Activated T-cell treated with anti-CD3 and anti-CD28 coated beads, Interleukin-2, amount 50 U/mL, for 1 hour (primary cell): ENCODE results near the gene LAMA3.
"Not testable (repeated sequence)": the region's sequence is repeated elsewhere in the genome, so short reads cannot be mapped to it uniquely, and the experiment has no call there.

Source experiments
- DNase-seq: peaks from one replicate; pipeline ENCODE4 v3.0.0-alpha.2; 2020

Gene LAMA3

GRCh38 chr18:23710068-23710527, 20.8 kb downstream of the LAMA3 start:
- no peak for DNase-seq

- no peak for DNase-seq
These were observed 21.7 kb downstream of the LAMA3 start for GRCh38 chr18:23710946-23711345.

GRCh38 chr18:23711426-23711825, 22.2 kb downstream of the LAMA3 start:
- no peak for DNase-seq

GRCh38 chr18:23712445-23712844, 23.2 kb downstream of the LAMA3 start:
- DNase-seq: no peak

- DNase-seq: no peak
These were observed 25.3 kb downstream of the LAMA3 start for GRCh38 chr18:23714576-23714975.

GRCh38 chr18:23716079-23716478, 26.8 kb downstream of the LAMA3 start:
- DNase-seq: not testable (repeated sequence)

- no peak for DNase-seq
These were observed 27.3 kb downstream of the LAMA3 start for GRCh38 chr18:23716516-23716915.

- no peak for DNase-seq
These were observed 27.7 kb downstream of the LAMA3 start for GRCh38 chr18:23716966-23717365.

- no peak for DNase-seq
These were observed 29.0 kb downstream of the LAMA3 start for GRCh38 chr18:23718243-23718720.

GRCh38 chr18:23718731-23719130, 29.5 kb downstream of the LAMA3 start:
- DNase-seq: no peak

- DNase-seq: no peak
These were observed 30.5 kb downstream of the LAMA3 start for GRCh38 chr18:23719634-23720201.

- no peak for DNase-seq
These were observed 32.6 kb downstream of the LAMA3 start for GRCh38 chr18:23721696-23722480.

- no peak for DNase-seq
These were observed 33.4 kb downstream of the LAMA3 start for GRCh38 chr18:23722646-23723045.

GRCh38 chr18:23723121-23723520, 33.9 kb downstream of the LAMA3 start:
- no peak for DNase-seq

- DNase-seq: no peak
These were observed 35.4 kb downstream of the LAMA3 start for GRCh38 chr18:23724681-23725080.

- no peak for DNase-seq
These were observed 36.1 kb downstream of the LAMA3 start for GRCh38 chr18:23725351-23725750.

- DNase-seq: no peak
These were observed 36.8 kb downstream of the LAMA3 start for GRCh38 chr18:23725827-23726661.

GRCh38 chr18:23727707-23728493, 38.6 kb downstream of the LAMA3 start:
- DNase-seq: no peak

- no peak for DNase-seq
These were observed 41.6 kb downstream of the LAMA3 start for GRCh38 chr18:23730857-23731256.

- DNase-seq: no peak
These were observed 42.6 kb downstream of the LAMA3 start for GRCh38 chr18:23731861-23732260.

- DNase-seq: no peak
These were observed 43.2 kb downstream of the LAMA3 start for GRCh38 chr18:23732439-23732838.

GRCh38 chr18:23733265-23733664, 44.0 kb downstream of the LAMA3 start:
- DNase-seq: not testable (repeated sequence)

- DNase-seq: no peak
These were observed 44.6 kb downstream of the LAMA3 start for GRCh38 chr18:23733895-23734294.
